ENCODE results near the gene GOLM1.

DNA sequence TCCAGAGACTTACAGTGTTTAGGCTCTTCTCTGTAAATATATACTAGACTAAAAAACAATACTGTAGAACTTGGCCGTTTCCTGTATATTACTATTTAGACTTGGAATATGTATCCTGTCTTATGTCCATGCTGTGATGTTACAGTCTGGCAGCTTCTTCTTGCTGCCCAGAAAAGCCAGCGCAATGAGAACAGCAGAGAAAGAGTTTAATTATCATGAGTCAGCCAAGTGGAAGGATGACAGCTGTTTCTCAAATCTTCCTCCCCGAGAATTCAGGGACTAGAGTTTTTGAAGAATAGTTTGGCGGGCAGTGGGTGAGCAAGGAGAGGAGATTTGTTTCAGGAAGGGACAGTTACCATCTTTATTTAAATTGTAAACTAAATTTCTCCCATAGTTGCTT is 120.9 kb downstream of the GOLM1 start:
- no peak for TF ChIP-seq FOXM1 (IDR thresholded peaks at IDR 0.05; ENCODE audit: borderline replicate concordance, low read depth)
- TF ChIP-seq NFIC (IDR thresholded peaks at IDR 0.05), result no peak
- TF ChIP-seq MAX (IDR thresholded peaks at IDR 0.05), result no peak
- TF ChIP-seq RAD21 (IDR thresholded peaks at IDR 0.05; ENCODE audit: low read depth), result no peak
- no peak for TF ChIP-seq CREB1 (IDR thresholded peaks at IDR 0.05; ENCODE audit: low read depth)
- no peak for TF ChIP-seq TAF1 (IDR thresholded peaks at IDR 0.05; ENCODE audit: low read depth)
- no peak for TF ChIP-seq EP300 (IDR thresholded peaks at IDR 0.05; ENCODE audit: borderline replicate concordance)
- no peak for TF ChIP-seq YY1 (IDR thresholded peaks at IDR 0.05; ENCODE audit: low read depth)
- no peak for TF ChIP-seq REST (IDR thresholded peaks at IDR 0.05; ENCODE audit: low read depth)

All from Ishikawa (cell line).